GM23338 (cell line): Measurements from ENCODE around the gene NPM1.

Experiments used
- CREB1 ChIP-seq: fragments of 250-450 bp; sonication (Bioruptor Pico); IDR thresholded peaks from 2 replicates; pipeline ENCODE4 v1.5.0; 2020; ENCODE audit warnings: low read depth, mild to moderate bottlenecking, moderate library complexity
- EZH2 ChIP-seq: fragments of 200-600 bp; sonication (generic); IDR thresholded peaks from one replicate; pipeline ENCODE4 v1.8.0; 2017; ENCODE audit warnings: antibody characterized with exemption, mild to moderate bottlenecking, low read depth; ENCODE audit not compliant: unreplicated experiment
- EZH2phosphoT487 ChIP-seq: fragments of 200-600 bp; sonication (generic); IDR thresholded peaks from one replicate; pipeline ENCODE4 v1.8.1; 2018; ENCODE audit warnings: antibody characterized with exemption; ENCODE audit not compliant: unreplicated experiment
- POLR2AphosphoS5 ChIP-seq: IDR thresholded peaks from 2 replicates; pipeline ENCODE4 v1.6.1; 2016; ENCODE audit warnings: antibody characterized with exemption, low read depth
- TF ChIP-seq, protein P1 (sequence below), 2 experiments: fragments of 200-600 bp in 1 of 2; sonication (generic) in 1 of 2; conservative IDR thresholded peaks; 2 replicates each; pipeline versions ENCODE4 v1.5.1 to v1.6.1; 2016 to 2017; ENCODE audit warnings: antibody characterized with exemption in 2 of 2, low read depth in 2 of 2, mild to moderate bottlenecking in 2 of 2, moderate library complexity in 1 of 2

DNA sequence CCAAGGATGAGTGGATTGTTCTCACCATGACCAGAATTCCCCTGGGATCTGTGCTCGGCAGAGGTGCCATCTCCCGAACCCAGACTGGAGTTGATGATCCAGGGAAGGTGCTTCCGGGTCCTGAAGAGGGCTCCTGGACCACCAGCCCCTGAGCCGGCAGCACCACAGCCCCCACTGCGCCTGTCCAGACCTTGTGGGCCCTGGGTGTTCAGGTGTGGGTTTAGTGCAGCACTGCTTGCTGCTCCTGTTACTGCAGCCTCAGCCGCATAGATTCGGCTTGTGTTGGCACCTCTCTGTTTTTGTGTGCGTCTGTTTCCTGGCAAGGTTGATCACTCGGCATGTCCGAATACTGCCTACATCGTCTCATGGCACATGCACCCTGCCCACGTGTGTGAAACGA is 16.3 kb upstream of the NPM1 start:
- TF ChIP-seq, protein P1, sequence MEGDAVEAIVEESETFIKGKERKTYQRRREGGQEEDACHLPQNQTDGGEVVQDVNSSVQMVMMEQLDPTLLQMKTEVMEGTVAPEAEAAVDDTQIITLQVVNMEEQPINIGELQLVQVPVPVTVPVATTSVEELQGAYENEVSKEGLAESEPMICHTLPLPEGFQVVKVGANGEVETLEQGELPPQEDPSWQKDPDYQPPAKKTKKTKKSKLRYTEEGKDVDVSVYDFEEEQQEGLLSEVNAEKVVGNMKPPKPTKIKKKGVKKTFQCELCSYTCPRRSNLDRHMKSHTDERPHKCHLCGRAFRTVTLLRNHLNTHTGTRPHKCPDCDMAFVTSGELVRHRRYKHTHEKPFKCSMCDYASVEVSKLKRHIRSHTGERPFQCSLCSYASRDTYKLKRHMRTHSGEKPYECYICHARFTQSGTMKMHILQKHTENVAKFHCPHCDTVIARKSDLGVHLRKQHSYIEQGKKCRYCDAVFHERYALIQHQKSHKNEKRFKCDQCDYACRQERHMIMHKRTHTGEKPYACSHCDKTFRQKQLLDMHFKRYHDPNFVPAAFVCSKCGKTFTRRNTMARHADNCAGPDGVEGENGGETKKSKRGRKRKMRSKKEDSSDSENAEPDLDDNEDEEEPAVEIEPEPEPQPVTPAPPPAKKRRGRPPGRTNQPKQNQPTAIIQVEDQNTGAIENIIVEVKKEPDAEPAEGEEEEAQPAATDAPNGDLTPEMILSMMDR (conservative IDR thresholded peaks at IDR 0.05; ENCODE audit: low read depth in 2 of 2), result no peak
- TF ChIP-seq EZH2, result no peak
- TF ChIP-seq POLR2AphosphoS5, result no peak
- TF ChIP-seq CREB1 (CRISPR knock-in tag), result no peak
- no peak for TF ChIP-seq EZH2phosphoT487
